AG10803 (cell line): ENCODE data around the gene SPTSSA.
"Not testable (repeated sequence)": the region's sequence is repeated elsewhere in the genome, so short reads cannot be mapped to it uniquely, and the experiment has no call there.

Source experiments
- DNase-seq: peaks from one replicate; pipeline ENCODE4 v3.0.0; 2010; ENCODE audit warnings: low read depth
- H3K4me3 ChIP-seq: 2 replicates; pipeline ENCODE4 v1.5.1; 2011; ENCODE audit warnings: mild to moderate bottlenecking, low read length, control low read depth
- TF ChIP-seq, protein P1 (sequence below): conservative IDR thresholded peaks from 2 replicates; pipeline ENCODE4 v1.5.1; 2011; ENCODE audit warnings: mild to moderate bottlenecking, low read length, control low read depth, inconsistent platforms

Gene SPTSSA

GRCh38 chr14:34403646-34404045 is 58.4 kb downstream of the SPTSSA start:
- no peak overlapping the region for H3K4me3 ChIP-seq
- DNase-seq: no peak
- TF ChIP-seq, protein P1, sequence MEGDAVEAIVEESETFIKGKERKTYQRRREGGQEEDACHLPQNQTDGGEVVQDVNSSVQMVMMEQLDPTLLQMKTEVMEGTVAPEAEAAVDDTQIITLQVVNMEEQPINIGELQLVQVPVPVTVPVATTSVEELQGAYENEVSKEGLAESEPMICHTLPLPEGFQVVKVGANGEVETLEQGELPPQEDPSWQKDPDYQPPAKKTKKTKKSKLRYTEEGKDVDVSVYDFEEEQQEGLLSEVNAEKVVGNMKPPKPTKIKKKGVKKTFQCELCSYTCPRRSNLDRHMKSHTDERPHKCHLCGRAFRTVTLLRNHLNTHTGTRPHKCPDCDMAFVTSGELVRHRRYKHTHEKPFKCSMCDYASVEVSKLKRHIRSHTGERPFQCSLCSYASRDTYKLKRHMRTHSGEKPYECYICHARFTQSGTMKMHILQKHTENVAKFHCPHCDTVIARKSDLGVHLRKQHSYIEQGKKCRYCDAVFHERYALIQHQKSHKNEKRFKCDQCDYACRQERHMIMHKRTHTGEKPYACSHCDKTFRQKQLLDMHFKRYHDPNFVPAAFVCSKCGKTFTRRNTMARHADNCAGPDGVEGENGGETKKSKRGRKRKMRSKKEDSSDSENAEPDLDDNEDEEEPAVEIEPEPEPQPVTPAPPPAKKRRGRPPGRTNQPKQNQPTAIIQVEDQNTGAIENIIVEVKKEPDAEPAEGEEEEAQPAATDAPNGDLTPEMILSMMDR: no peak

DNA sequence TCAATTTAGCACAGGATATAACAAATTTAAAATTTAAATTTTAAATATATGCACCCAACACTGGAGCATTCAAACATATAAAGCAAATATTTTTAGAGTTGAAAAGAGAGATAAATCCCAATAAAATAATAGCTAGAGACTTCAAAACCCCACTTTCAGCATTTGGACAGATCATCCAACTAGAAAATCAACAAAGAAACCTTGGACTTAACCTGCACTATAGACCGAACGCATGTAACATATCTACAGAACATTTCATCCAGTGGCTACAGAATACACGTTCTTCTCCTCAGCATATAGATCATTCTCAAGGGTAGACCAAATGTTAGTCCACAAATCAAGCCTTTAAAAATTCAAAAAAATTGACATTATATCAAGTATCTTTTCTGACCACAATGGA is 64.0 kb downstream of the SPTSSA start:
- TF ChIP-seq, protein P1: no peak
- DNase-seq: no peak
- H3K4me3 ChIP-seq: no peak overlapping the region

DNA sequence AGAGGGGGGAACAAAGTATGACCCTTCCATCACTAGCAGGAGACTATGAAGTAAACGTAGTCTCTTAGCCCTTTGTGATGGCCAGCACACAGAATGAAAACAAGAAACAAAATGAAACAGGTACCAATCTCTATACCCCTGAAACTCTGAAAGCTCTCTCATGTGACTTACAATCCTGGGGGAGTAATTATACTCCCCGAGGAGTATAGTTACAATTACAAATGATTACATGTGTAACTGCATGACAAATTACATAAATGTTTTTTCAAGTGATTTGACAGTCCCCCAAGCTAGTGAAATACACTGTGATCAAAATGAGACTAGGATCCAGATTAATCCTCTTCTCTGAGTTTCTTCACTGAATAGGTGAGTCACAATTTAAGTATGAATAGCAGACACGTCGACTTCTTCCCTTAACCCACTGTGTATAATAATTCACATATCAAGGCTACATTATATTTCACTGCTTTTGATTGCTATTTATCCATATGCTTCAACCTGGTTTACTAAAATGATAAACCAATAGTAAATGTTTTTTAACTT is 74.0 kb downstream of the SPTSSA start:
- no peak overlapping the region for H3K4me3 ChIP-seq
- no peak for DNase-seq
- TF ChIP-seq, protein P1: no peak

GRCh38 chr14:34386865-34387485 is 75.1 kb downstream of the SPTSSA start:
- no peak for DNase-seq
- TF ChIP-seq, protein P1: no peak
- H3K4me3 ChIP-seq: no peak overlapping the region

DNA sequence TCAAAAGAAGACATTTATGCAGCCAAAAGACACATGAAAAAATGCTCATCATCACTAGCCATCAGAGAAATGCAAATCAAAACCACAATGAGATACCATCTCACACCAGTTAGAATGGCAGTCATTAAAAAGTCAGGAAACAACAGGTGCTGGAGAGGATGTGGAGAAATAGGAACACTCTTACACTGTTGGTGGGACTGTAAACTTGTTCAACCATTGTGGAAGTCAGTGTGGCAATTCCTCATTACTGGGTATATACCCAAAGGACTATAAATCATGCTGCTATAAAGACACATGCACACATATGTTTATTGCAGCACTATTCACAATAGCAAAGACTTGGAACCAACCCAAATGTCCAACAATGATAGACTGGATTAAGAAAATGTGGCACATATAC is 76.2 kb downstream of the SPTSSA start:
- not testable (repeated sequence) for H3K4me3 ChIP-seq, DNase-seq

DNA sequence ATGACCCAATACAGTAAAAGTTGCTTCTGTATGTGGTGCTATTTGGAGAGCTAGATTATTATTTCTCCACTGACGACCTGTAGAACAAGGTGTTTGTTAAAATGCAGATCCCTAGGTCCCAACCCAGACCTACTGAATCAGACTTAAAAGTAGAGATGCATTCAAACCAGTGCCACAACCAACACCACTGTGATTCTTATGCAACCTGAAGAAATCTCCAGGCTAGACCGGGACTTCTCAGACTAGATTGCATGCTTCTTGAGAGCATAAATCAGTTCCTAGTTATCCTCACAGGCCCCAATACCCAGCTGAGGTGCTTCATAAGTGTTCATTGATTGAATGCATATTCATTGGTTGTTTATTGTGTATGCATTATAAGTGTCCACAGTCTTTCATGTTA is 78.2 kb downstream of the SPTSSA start:
- no peak for DNase-seq
- TF ChIP-seq, protein P1: no peak

More for the DNA sequence above, 78.2 kb downstream of the SPTSSA start:
- no peak overlapping the region for H3K4me3 ChIP-seq
